Measurements from ENCODE around the gene THOC1.

DNA sequence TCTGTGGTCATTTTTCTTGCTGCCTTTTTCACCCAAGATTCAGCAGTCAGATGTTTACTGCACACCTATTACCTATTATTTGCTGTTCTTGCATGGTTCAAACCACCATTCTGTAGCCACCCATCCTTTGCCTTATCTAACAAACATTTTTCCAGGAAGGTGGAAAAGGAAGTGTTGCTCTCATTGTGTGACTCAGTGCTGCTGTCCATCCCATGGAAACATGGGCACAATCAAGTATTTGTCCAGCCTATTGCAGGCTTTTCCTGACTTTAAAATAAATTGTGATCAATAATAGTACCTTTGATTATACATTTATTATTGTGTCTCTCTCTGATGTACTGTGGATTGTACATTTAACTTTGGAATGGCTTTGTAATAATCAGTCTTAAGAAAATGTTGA is 56.3 kb downstream of the THOC1 start:
- TF ChIP-seq POLR2A (IDR thresholded peaks at IDR 0.05; ENCODE audit: low read depth, low read length): no peak
- TF ChIP-seq TAF1 (IDR thresholded peaks at IDR 0.05; ENCODE audit: borderline replicate concordance, low read depth, low read length): no peak
- TF ChIP-seq POLR2AphosphoS5 (IDR thresholded peaks at IDR 0.05; ENCODE audit: low read depth, low read length): no peak

Measured in GM12892 (cell line).